HG03342 (cell line): ENCODE data around the gene ST8SIA4.

Experiments used
- ATAC-seq: cut with Tn5 transposase; IDR thresholded peaks from one replicate; pipeline ENCODE4 v1.9.1; 2021; ENCODE audit warnings: mild to moderate bottlenecking, moderate library complexity; ENCODE audit not compliant: unreplicated experiment

ST8SIA4 gene

GRCh38 chr5:100832252-100833230, 70.5 kb downstream of the ST8SIA4 start:
- peak; percentile 35 for ATAC-seq

- ATAC-seq, result no peak
Observed at GRCh38 chr5:100828898-100829356, 74.2 kb downstream of the ST8SIA4 start.

- peak; percentile 78 for ATAC-seq
Observed at GRCh38 chr5:100828071-100828897, 74.8 kb downstream of the ST8SIA4 start.

- ATAC-seq, result peak; percentile 42
Observed at GRCh38 chr5:100827481-100827889, 75.6 kb downstream of the ST8SIA4 start.

DNA sequence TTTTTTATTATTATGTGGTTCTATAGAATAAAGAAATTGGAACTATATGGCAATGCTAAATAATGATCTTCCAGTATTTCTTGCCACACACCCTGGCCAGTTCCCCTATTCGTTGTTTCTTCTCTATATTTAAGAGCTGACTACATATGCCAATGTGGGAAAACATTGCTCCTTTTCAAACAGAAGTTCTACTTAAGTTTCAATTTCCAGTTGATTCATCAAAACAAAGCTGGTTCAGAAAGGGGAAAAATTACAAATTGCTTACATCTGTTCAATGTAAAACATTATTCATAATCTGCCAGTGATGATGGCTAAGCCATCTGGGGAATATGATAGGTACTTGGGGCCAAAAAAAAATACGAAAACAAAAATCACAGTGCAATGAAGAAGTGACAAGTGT, 76.9 kb downstream of the ST8SIA4 start:
- no peak for ATAC-seq

- ATAC-seq, result no peak
Observed at GRCh38 chr5:100824635-100825034, 78.4 kb downstream of the ST8SIA4 start.

GRCh38 chr5:100823812-100824211, 79.3 kb downstream of the ST8SIA4 start:
- ATAC-seq, result no peak

- no peak for ATAC-seq
Observed at GRCh38 chr5:100821751-100822150, 81.3 kb downstream of the ST8SIA4 start.

GRCh38 chr5:100818340-100818739, 84.7 kb downstream of the ST8SIA4 start:
- ATAC-seq, result no peak

- no peak for ATAC-seq
Observed at GRCh38 chr5:100803397-100803796, 99.7 kb downstream of the ST8SIA4 start.

GRCh38 chr5:100802208-100802607, 100.9 kb downstream of the ST8SIA4 start:
- no peak for ATAC-seq

DNA sequence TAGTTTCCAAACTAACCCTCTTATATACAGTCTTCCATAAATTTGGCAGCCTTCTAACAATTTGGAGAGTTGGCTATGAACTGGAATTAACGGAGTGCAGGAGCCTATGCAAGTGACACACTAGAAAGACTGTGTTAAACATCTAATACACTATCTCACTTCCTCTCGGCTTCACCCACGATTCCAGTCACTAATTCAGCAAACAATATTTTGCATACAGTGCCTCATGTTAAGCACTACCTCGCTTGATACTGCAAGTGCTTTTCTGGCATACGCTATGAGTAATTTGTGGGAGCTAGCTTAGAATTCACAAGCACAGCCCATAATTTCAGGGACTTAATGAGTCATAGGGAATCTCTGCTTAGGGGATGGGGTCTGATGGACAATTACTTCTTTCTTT, 102.5 kb downstream of the ST8SIA4 start:
- peak; percentile 92 for ATAC-seq

GRCh38 chr5:100799166-100799565, 103.9 kb downstream of the ST8SIA4 start:
- no peak for ATAC-seq

DNA sequence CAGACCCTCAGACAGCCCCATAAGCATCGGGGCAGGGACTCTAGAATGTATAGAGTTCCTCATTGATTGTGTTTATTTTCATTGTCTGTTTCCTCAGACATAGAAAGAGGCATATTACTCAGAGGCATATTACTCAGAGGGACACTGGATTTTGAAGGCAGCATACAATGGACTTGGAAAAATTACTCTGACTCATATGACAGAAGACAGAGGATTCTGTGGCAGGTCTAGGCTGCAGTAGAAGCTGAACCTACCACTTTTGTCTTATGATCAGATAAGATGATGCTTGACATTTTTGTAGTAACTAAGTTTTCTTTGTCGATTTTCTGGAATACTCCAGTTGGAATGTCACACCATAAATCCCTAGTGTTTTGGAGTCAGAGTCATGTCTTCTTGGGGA, 105.2 kb downstream of the ST8SIA4 start:
- ATAC-seq, result no peak

DNA sequence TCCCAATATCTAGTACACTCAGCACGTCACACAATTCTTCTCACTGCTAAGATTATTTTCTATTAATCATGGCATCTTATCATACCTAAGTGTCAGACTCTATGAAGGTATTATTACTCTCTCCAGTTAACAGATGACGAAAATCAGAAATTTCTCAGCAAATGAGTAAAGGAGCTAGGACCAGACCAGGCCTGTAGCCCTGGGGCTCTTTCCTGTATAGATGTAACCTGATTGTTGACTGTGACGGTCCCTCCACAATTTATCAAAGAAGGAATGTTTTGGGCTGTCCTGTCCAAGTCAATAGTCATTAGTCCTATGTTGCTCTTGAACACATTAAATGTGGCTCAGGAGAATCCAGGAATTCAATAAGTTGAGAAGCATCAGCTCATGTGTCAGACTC, 106.2 kb downstream of the ST8SIA4 start:
- ATAC-seq, result no peak

- ATAC-seq, result no peak
Observed at GRCh38 chr5:100794844-100795243, 108.2 kb downstream of the ST8SIA4 start.

- ATAC-seq, result no peak
Observed at GRCh38 chr5:100794218-100794617, 108.9 kb downstream of the ST8SIA4 start.

DNA sequence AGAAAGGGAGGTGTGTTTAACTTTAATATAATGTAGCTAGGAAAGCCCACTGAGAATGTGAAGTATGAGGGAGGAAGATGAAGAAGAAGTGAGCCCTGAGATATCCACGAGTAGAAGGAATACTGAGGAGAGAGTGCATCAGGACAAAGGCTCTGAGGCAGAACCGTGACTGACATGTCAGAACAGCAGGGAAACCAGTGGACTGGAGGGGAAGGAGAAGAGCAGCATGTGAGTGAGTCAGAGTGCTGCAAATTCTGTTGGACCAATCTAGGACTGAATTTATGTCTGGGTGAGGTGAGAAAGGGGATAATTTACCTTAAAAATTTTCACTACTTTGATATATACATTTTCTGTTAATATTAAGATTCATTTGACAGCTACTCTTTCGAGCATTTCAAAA, 110.3 kb downstream of the ST8SIA4 start:
- no peak for ATAC-seq

DNA sequence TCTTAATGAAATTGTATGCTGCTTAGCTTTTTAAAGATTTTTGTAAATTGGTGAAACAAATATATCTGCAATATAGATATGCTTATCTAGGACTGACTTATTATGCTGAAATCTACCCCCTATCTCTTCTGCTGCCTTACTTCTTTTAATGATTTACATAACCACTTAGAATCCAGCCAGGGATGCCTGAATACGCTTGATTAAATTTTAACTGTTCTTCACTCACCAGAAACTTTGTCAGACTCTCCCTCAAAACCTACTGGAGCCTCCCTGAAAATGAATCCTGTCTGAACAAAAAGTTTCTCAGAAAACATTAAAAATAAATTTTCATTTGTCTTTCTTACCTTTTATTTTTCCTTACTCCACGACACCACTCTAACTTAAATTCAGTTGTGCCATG, 111.7 kb downstream of the ST8SIA4 start:
- ATAC-seq, result no peak

DNA sequence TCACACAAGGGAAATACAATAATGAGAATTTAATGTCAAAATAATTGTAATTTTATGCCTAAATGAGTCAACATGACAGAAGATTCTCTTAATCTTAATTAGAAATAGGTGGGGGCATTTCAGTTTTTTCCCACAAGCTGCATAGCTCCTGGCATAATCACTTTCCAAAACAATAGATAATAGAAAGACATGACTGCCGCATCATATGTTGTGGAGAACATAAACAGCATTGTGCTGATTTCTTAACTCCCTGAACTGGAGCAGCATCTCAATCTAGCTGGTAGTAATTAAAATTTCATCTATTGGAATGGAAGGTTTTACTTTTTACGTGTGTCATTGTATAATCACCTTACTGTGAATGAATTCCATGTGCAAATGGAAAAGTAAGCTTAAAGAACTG, 112.1 kb downstream of the ST8SIA4 start:
- ATAC-seq, result no peak

GRCh38 chr5:100790170-100790665, 112.9 kb downstream of the ST8SIA4 start:
- ATAC-seq, result peak; percentile 79
